ENCODE results near the gene FGF8.
A peak's percentile ranks its signal among the peaks of the same experiment; 100 is the strongest.
"Not testable (repeated sequence)": the region's sequence is repeated elsewhere in the genome, so short reads cannot be mapped to it uniquely, and the experiment has no call there.

FGF8 gene

GRCh38 chr10:101775273-101776160, at the start of gene FGF8:
Gene FGF8, minus strand, starts transcription at chr10:101776114. Its CDS starts 214 bp downstream, at chr10:101775900.
- no peak for ATAC-seq

GRCh38 chr10:101824736-101825135, 48.8 kb upstream of the FGF8 start:
- ATAC-seq: no peak

DNA sequence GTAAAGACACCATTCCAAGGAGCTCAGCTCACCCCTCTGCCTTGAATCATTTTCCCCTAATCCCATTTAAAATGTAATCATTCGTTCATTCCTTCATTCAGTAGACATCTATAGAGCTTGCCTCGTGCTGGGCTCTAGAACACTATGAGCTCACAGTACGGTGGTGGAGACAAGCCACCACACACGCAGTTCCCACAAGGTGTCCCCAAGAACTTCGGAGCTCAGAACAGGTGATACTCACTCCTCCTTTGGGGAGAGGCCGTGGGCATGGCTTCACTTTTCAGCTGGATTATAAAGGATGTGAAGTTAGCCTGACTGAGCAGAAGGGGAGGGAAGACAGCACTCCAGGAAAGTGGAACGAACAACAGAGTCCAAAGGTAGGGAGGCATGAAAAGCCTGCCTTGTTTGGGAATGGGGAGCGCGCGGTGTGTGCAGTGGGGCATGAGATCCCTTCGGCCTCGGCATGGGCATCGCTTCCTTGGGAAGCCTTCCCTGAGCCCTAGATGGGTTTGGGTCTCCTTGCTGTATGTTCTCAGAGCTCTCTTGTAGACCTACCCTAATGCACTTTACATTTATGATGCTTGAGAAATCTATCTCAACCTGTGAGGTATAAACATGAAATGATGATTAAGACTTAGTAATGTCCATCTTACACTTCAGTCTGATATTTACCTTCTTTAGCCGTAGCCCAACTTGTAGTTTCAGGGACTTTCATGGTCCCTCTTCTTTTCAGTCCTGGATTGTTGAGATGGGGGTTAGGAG, 43.1 kb upstream of the FGF8 start:
- ATAC-seq: peak; percentile 18 to 33

DNA sequence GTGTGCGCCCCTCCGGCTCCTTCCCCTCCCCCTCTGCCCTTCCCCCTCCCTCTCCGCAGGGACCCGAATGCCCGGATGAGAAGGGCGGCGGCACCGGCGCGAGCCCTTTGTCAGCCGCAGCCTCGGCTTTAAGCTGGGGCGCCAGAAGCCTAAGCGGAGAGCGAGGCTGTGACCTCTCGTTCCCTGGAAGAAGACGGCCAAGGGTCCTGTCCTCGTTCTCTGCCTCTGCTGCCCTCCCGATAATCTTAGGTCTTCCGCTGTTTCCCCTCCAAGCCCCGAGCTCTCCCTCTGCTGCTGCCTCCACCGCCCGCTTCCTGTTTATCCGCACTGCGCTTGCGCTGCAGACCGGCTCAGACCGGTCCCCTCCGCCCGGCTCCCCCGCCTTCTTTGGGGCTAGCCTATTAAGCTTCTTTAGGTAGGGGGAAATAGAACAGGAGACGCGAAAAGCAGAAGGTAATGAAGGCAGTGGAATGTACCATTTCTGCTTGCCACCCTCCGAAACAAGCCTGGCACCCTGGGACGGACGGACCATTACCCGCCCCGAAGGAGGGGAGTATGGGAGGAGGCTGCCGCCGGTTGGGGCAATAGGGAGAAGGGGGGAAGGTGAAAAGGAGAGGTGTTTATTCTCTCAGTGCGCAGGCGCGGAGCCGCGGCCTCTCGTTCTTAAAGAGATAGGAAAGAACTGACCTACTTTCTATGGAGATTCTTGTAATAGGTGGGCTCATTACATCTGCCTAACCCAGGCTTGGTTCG, 42.4 kb upstream of the FGF8 start, which contains the start of gene OGA:
Gene OGA (minus strand): TSS at position 326 of the 753 bp plus-strand sequence. CDS start 422 bp downstream, outside the sequence.
- ATAC-seq: peak; percentile 92 to 94

DNA sequence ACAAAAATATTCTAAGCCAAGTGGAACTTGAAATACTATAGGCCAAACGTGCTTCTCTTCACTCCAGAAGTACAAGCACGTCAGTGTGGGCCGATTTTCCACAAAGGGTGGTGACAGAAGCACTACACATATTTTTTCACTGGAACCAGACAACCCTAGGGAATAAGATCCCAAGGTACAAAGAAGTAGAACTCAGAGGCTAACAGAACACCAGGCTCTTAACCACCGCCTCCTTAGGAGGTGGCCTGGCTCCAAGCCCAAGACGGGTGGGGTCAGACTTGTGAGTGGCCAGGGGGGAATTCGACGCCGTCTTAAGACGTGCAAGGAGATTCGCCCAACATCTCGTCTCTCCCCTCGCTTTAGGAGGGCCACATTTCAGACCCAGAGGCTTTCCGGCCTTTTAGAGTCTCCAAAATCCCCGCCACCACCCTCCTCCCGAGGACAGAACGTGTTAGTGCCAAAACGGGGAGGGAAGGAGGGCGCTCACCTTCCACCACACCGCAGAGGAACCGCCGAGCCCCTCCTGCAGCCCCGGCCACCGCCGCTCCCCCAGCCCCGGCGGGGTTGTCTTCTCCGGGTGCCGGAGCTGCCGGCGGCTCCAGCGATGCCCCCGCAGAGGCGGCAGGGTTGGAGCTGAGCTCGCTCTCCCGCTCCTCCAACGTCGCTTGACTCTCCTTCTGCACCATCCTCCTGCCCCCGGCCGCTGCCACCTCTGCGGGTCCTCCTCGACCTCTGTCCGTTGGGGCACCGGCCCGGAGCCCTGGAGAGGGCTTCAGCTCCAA, 41.6 kb upstream of the FGF8 start:
- peak; percentile 0 for ATAC-seq

- no peak for ATAC-seq
Observed at GRCh38 chr10:101816913-101817336, 41.0 kb upstream of the FGF8 start.

DNA sequence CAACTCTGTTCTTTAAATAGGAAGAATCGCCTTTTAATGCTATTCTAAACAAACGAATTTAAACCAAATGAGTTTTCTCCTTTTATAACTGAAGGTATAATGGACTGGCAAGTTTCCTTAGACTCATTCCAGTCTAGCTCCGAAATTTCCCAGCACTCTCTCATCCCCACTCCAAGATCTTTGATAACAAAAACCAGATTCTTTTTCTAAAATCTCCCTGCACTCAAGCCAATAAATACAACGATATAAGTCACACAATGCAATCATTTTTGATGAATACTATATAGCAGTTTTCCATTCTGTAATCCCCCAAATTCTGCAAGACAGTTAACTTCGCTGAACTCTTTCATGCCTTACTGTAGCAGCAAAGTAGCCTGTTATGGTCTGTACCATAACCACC, 40.5 kb upstream of the FGF8 start:
- no peak for ATAC-seq

- ATAC-seq: peak; percentile 38 to 51
Observed at GRCh38 chr10:101814466-101815071, 38.7 kb upstream of the FGF8 start.

GRCh38 chr10:101812606-101813005, 36.7 kb upstream of the FGF8 start:
- ATAC-seq: no peak

GRCh38 chr10:101807158-101807557, 31.2 kb upstream of the FGF8 start:
- ATAC-seq: no peak

- ATAC-seq: no peak
Observed at GRCh38 chr10:101803511-101803910, 27.6 kb upstream of the FGF8 start.

GRCh38 chr10:101797403-101798059, 21.6 kb upstream of the FGF8 start:
- no peak for ATAC-seq

DNA sequence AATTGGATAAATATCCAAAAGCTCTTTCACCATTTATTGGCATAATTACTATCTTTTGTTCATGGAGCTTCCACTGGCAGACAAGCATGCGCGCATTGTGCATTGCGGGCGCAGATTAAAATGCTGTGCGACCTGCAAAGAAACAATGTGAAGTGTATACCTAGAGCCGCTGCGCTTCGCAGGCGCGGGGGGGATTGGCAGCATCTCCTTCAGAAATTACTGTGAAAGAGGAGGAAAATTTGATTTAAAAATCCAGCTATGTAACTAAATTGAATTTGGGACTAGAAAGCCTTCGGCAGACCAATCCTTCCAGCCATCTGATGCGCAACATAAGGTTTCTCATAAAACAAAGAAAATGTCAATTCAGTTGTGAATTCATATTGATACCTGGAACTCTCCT, 17.6 kb upstream of the FGF8 start:
- ATAC-seq: no peak

GRCh38 chr10:101789686-101790085, 13.8 kb upstream of the FGF8 start:
- no peak for ATAC-seq

DNA sequence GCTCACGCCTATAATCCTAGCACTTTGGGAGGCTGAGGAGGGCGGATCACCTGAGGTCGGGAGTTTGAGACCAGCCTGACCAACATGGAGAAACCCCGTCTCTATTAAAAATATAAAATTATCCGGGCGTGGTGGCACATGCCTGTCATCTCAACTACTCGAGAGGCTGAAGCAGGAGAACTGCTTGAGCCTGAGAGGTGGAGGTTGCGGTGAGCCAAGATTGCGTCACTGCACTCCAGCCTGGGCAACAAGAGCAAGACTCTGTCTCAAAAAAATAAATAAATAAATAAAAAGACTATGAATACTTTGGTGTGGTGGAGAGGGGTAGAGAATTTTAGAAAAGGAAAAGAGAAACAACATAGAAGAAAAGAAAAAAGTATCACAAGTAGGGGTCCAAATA, 13.3 kb upstream of the FGF8 start:
- ATAC-seq: not testable (repeated sequence)

GRCh38 chr10:101785801-101786200, 9.9 kb upstream of the FGF8 start:
- ATAC-seq: no peak

DNA sequence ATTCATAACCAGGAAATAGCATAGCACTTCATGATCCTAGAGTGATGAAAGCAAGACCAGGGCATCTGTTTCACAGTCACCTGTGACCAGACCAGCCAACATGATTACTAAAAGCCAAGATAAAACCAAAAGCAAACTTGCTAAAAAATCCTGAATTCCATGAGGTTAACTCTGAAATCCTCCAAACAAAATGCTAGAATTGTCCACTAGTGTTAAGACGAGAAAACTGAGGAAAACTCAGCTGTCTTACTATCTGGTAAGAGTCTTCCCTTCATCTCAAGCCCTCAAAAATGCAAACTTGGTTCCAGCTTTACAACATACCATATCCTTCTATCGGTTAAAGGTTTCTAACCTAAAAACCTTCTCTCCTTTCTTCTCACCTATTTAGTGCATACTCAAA, 8.6 kb upstream of the FGF8 start:
- ATAC-seq: no peak

DNA sequence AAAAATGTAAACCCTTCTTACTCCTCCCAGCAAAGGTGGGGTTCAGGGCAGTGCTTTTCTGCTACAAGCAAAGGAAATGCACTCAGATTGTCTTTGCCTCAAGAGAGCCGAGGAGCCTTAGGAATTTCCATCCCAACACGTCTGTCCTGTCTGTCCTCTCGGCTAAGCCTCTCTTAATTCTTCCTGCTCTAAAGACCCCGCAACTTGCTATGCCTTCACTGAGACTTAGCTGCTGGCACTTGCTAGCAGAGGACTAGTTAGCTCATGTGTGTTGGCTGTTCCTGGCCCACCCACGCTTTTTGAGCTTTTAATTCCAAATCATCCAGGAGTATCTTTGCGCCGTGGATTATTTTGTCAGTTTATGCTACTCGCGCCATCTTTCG, 7.8 kb upstream of the FGF8 start:
- ATAC-seq: no peak

GRCh38 chr10:101782811-101783735, 7.2 kb upstream of the FGF8 start, which contains the start of gene NPM3:
Gene NPM3, minus strand, starts transcription at chr10:101783446. Its CDS starts 56 bp downstream, at chr10:101783390.
- ATAC-seq: peak; percentile 83 to 88
